ENCODE data around the gene KLK7.

KLK7 gene

GRCh38 chr19:50928831-50929230 lies 54.9 kb downstream of the KLK7 start:
- no peaks in the 10 kb centered on the region for H3K4me1 ChIP-seq (ENCODE audit: low read length)
- no peaks in the 10 kb centered on the region for H3K36me3 ChIP-seq (replicated peaks; ENCODE audit: insufficient read depth, low read length)
- H3F3A ChIP-seq (ENCODE audit: insufficient read depth, low read length), result no peaks in the 10 kb centered on the region
- H3K4me3 ChIP-seq (ENCODE audit: low read length), result no peak overlapping the region
- H2AFZ ChIP-seq (ENCODE audit: low read length), result no peak overlapping the region
- DNase-seq, result no peak
- H3K4me2 ChIP-seq (ENCODE audit: low read depth, low read length), result no peak overlapping the region
- H3K27me3 ChIP-seq (replicated peaks; ENCODE audit: insufficient read depth, low read length), result peaks cover 81% of the 10 kb centered on the region
- no peaks in the 10 kb centered on the region for H3K9me2 ChIP-seq (replicated peaks; ENCODE audit: insufficient read depth, low read length)
- no peak overlapping the region for H3K27ac ChIP-seq (ENCODE audit: low read length)
- H3K9ac ChIP-seq (ENCODE audit: low read length), result no peak overlapping the region
- no peaks in the 10 kb centered on the region for H4K20me1 ChIP-seq (ENCODE audit: insufficient read depth, low read length)
- TF ChIP-seq CTCF (IDR thresholded peaks at IDR 0.05; ENCODE audit: low read length), result no peak
- TF ChIP-seq EZH2 (optimal IDR thresholded peaks at IDR 0.05; ENCODE audit: low read depth, low read length), result no peak
- no peak for TF ChIP-seq EZH2phosphoT487 (IDR thresholded peaks at IDR 0.05; ENCODE audit: low read length)
- no peaks in the 10 kb centered on the region for H3K79me2 ChIP-seq (ENCODE audit: low read length)
- H3K9me3 ChIP-seq (replicated peaks; ENCODE audit: insufficient read depth, low read length), result no peaks in the 10 kb centered on the region
